Measurements from ENCODE around the gene MBOAT2.

The MBOAT2 gene

GRCh38 chr2:9027884-9028283, 24.4 kb upstream of the MBOAT2 start:
- Histone ChIP-seq H4K20me1 (ENCODE audit: control insufficient read depth, insufficient read depth, low read depth, low read length) (no peaks in the 10 kb centered on the region), H3K9me2 (replicated peaks; ENCODE audit: control insufficient read depth, low read length) (no peaks in the 10 kb centered on the region), H3K9me3 (ENCODE audit: control insufficient read depth, insufficient read depth, low read length) (no peaks in the 10 kb centered on the region), H3K4me2 (ENCODE audit: low read length) (no peak overlapping the region), H3K27me3 (ENCODE audit: control insufficient read depth, low read length) (peaks cover 7% of the 10 kb centered on the region), H3K27ac (ENCODE audit: low read depth, low read length) (no peak overlapping the region), H3K4me1 (ENCODE audit: control insufficient read depth, low read length) (no peaks in the 10 kb centered on the region), H3K36me3 (ENCODE audit: control insufficient read depth, low read length) (no peaks in the 10 kb centered on the region), H3F3A (ENCODE audit: control insufficient read depth, insufficient read depth) (no peaks in the 10 kb centered on the region), H3K4me3 (ENCODE audit: low read length) (no peak overlapping the region), H3K79me2 (ENCODE audit: control insufficient read depth, low read length) (no peaks in the 10 kb centered on the region)
- TF ChIP-seq, protein P1, sequence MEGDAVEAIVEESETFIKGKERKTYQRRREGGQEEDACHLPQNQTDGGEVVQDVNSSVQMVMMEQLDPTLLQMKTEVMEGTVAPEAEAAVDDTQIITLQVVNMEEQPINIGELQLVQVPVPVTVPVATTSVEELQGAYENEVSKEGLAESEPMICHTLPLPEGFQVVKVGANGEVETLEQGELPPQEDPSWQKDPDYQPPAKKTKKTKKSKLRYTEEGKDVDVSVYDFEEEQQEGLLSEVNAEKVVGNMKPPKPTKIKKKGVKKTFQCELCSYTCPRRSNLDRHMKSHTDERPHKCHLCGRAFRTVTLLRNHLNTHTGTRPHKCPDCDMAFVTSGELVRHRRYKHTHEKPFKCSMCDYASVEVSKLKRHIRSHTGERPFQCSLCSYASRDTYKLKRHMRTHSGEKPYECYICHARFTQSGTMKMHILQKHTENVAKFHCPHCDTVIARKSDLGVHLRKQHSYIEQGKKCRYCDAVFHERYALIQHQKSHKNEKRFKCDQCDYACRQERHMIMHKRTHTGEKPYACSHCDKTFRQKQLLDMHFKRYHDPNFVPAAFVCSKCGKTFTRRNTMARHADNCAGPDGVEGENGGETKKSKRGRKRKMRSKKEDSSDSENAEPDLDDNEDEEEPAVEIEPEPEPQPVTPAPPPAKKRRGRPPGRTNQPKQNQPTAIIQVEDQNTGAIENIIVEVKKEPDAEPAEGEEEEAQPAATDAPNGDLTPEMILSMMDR (IDR thresholded peaks at IDR 0.05; ENCODE audit: low read depth, low read length, poor library complexity, severe bottlenecking) = no peak
- TF ChIP-seq EZH2phosphoT487 (IDR thresholded peaks at IDR 0.05; ENCODE audit: borderline replicate concordance, low read length) = no peak

DNA sequence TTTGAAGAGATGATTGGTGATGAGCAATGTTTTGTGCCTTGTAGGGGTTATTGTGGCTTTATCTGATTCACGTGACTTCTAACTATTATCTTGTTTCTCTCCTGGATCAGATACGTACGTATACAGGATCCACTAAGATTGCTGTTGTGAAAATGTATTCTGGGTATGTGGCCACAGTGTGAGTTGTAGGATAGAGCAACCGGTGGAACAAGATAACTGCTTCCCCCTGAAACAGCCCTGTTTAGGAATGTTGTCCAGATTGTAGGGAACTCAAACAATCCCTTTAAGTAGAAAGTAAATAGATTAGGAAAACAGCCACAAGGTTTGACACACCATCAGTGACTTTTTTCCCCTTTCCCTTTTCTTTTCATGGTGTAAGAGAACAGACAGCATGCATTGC, 22.3 kb upstream of the MBOAT2 start:
- Histone ChIP-seq H4K20me1 (ENCODE audit: control insufficient read depth, insufficient read depth, low read depth, low read length) (no peaks in the 10 kb centered on the region), H3K79me2 (ENCODE audit: control insufficient read depth, low read length) (no peaks in the 10 kb centered on the region), H3K4me2 (ENCODE audit: low read length) (no peak overlapping the region), H3F3A (ENCODE audit: control insufficient read depth, insufficient read depth) (no peaks in the 10 kb centered on the region), H3K27ac (ENCODE audit: low read depth, low read length) (no peak overlapping the region), H3K9me2 (replicated peaks; ENCODE audit: control insufficient read depth, low read length) (no peaks in the 10 kb centered on the region), H3K4me1 (ENCODE audit: control insufficient read depth, low read length) (no peaks in the 10 kb centered on the region), H3K27me3 (ENCODE audit: control insufficient read depth, low read length) (peaks cover under 1% of the 10 kb centered on the region), H3K36me3 (ENCODE audit: control insufficient read depth, low read length) (no peaks in the 10 kb centered on the region), H3K4me3 (ENCODE audit: low read length) (no peak overlapping the region), H3K9me3 (ENCODE audit: control insufficient read depth, insufficient read depth, low read length) (0 out of 2 replicates have a peak, but pooled peaks cover 4% of the 10 kb centered on the region)
- TF ChIP-seq EZH2phosphoT487 (IDR thresholded peaks at IDR 0.05; ENCODE audit: borderline replicate concordance, low read length) = no peak
- TF ChIP-seq, protein P1 (IDR thresholded peaks at IDR 0.05; ENCODE audit: low read depth, low read length, poor library complexity, severe bottlenecking) = no peak

DNA sequence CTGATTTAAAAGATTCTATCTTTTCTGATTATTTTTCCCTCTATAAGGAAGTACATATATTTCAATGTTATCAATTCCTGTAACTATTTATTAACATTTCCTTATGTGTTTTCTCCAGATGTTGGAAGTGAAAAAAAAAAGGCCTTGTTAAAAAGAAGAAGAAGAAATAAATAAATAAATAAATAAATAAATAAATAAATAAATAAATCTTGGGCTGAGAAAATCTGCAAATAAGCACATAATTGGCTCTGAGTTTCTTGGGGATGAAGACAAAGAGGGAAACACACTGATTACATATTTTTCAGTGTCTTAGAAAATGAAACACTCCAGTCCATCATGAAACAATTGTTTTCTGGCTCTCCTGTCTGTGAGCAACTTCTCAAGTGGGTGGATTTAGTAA, 21.1 kb upstream of the MBOAT2 start:
- Histone ChIP-seq H3K4me2 (ENCODE audit: low read length) (no peak overlapping the region), H3K36me3 (ENCODE audit: control insufficient read depth, low read length) (no peaks in the 10 kb centered on the region), H3K27me3 (ENCODE audit: control insufficient read depth, low read length) (no peaks in the 10 kb centered on the region; the same call in 1 of the 2 replicates), H3K79me2 (ENCODE audit: control insufficient read depth, low read length) (no peaks in the 10 kb centered on the region), H3K9me2 (replicated peaks; ENCODE audit: control insufficient read depth, low read length) (no peaks in the 10 kb centered on the region), H3F3A (ENCODE audit: control insufficient read depth, insufficient read depth) (no peaks in the 10 kb centered on the region), H4K20me1 (ENCODE audit: control insufficient read depth, insufficient read depth, low read depth, low read length) (no peaks in the 10 kb centered on the region), H3K4me3 (ENCODE audit: low read length) (no peak overlapping the region), H3K27ac (ENCODE audit: low read depth, low read length) (no peak overlapping the region), H3K9me3 (ENCODE audit: control insufficient read depth, insufficient read depth, low read length) (0 out of 2 replicates have a peak, but pooled peaks cover 4% of the 10 kb centered on the region), H3K4me1 (ENCODE audit: control insufficient read depth, low read length) (no peaks in the 10 kb centered on the region)
- no peak for TF ChIP-seq EZH2phosphoT487 (IDR thresholded peaks at IDR 0.05; ENCODE audit: borderline replicate concordance, low read length)
- TF ChIP-seq, protein P1 (IDR thresholded peaks at IDR 0.05; ENCODE audit: low read depth, low read length, poor library complexity, severe bottlenecking) = no peak
